Activated T-cell treated with anti-CD3 and anti-CD28 coated beads, Interleukin-2, amount 50 U/mL, for 72 hours (primary cell): ENCODE measurements around the gene EPHA8. TPM values are rescaled to one million over a fixed set of nuclear protein-coding genes. Genes with fewer than 3 reads are reported as not detected.

Experiments
- ATAC-seq, 2 donors: fragments of 150-1000 bp; cut with Tn5 transposase; replicated peaks in 1 of 2; 2 replicates each; pipeline ENCODE4 v1.10.0; 2021; ENCODE audit warnings: moderate library complexity in 2 of 2, mild to moderate bottlenecking in 1 of 2
- DNase-seq, 2 donors: peaks; one replicate each; pipeline ENCODE4 v3.0.0; 2021 to 2022; ENCODE audit warnings: mixed read lengths in 1 of 2
- H3K27ac Mint-ChIP-seq: one replicate; pipeline ENCODE4 v1.8.0; 2022; ENCODE audit warnings: mild to moderate bottlenecking, moderate library complexity, mixed read lengths
- H3K27me3 Mint-ChIP-seq: one replicate; pipeline ENCODE4 v1.8.0; 2022; ENCODE audit warnings: low read depth, mixed read lengths
- H3K36me3 Mint-ChIP-seq, 2 donors: one replicate each; pipeline ENCODE4 v1.8.0; 2022; ENCODE audit warnings: mixed read lengths in 2 of 2, mild to moderate bottlenecking in 1 of 2; ENCODE audit not compliant: insufficient read depth in 2 of 2
- H3K4me1 Mint-ChIP-seq: one replicate; pipeline ENCODE4 v1.8.0; 2022; ENCODE audit warnings: low read depth, mixed read lengths
- H3K4me3 Mint-ChIP-seq, 2 donors: one replicate each; pipeline ENCODE4 v1.8.0; 2022; ENCODE audit warnings: mild to moderate bottlenecking in 2 of 2, mixed read lengths in 2 of 2, moderate library complexity in 2 of 2
- H3K9me3 Mint-ChIP-seq, 2 donors: one replicate each; pipeline ENCODE4 v1.8.0; 2022; ENCODE audit warnings: mixed read lengths in 2 of 2
- total RNA-seq, 2 donors: library from RNA; stranded (reverse); gene quantifications; one replicate each; pipeline ENCODE4 v1.2.3, GENCODE V29; 2022

Gene EPHA8
- total RNA-seq, 2 donors from 2014 or later: not detected

DNA sequence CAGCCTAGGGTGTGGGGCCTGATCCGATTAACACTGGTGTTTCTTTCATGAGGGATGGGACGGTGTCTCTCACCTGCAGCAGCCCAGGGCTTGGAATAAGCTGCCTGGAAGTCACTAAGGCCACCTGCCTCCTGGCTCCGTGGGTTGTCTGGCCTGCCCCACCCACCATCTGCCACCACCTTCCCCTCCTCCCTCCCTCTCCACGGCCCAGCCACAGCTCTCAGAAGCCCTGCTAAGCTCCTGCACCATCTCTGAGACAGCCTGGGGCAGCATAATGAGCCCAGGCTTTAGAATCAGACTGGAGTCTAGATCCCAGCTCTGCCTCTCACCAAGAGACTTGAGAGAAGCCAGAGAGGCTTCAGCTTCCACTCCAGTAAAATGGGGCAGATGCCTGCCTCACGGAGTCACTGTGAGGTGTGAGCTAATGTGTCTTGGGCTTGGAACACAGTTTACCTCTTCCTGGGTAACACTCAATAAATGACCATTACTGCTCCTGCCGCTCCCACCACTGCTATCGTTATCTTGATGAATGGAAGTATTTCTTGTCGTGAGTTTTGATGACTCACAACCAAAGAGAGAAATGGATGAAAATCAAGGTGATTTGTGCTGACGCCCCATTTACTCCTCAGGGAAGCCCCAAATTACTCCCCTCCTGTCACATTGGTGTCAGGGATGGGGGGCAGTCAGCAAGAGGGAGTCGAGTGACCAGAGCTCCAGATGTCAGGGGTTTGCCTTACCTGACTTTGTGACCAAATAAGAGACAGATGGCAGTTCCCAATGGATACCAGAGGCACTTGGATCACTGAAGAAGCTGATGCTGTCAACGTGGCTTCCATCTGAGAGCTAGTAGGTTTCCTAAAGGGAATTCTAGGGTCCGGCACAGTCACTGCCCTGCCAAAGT, 49.6 kb downstream of the EPHA8 start:
- DNase-seq (no peak), ATAC-seq (no peak)
- Mint-ChIP-seq H3K9me3 (no peaks in the 10 kb centered on the region), H3K27ac (no peak overlapping the region), H3K4me1 (no peaks in the 10 kb centered on the region), H3K4me3 (no peak overlapping the region), H3K27me3 (peaks cover 46% of the 10 kb centered on the region), H3K36me3 (no peaks in the 10 kb centered on the region)

DNA sequence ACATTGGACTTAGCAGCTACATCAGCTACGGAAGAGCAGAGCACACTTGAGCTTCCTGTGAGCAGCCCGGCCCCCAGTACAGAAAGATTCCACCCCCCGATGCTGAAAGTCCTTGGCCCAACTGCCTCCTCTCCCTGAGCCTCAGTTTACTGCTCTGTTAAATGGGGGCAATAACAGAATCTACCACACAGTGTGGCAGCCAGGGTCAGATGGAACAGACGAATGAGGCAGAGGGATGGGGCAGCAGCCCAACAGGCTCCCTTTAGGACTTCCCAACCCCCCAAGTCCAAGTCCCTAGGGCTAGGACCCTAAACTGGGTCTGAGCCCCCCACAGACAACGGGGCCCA, 50.3 kb downstream of the EPHA8 start:
- Mint-ChIP-seq H3K36me3 (no peaks in the 10 kb centered on the region), H3K4me1 (no peaks in the 10 kb centered on the region), H3K27ac (no peak overlapping the region), H3K4me3 (no peak overlapping the region), H3K9me3 (no peaks in the 10 kb centered on the region), H3K27me3 (peaks cover 40% of the 10 kb centered on the region)
- ATAC-seq: no peak
- DNase-seq: no peak

- DNase-seq (no peak), ATAC-seq (no peak)
- Mint-ChIP-seq H3K27ac (no peak overlapping the region), H3K36me3 (no peaks in the 10 kb centered on the region), H3K27me3 (peaks cover 38% of the 10 kb centered on the region), H3K9me3 (no peaks in the 10 kb centered on the region), H3K4me3 (no peak overlapping the region), H3K4me1 (no peaks in the 10 kb centered on the region)
Observed at GRCh38 chr1:22613951-22614350, 50.7 kb downstream of the EPHA8 start.

GRCh38 chr1:22615886-22616285, 52.6 kb downstream of the EPHA8 start:
- no peaks in the 10 kb centered on the region for H3K4me1 Mint-ChIP-seq
- no peak overlapping the region for H3K27ac Mint-ChIP-seq
- peaks cover 43% of the 10 kb centered on the region for H3K27me3 Mint-ChIP-seq
- H3K9me3 Mint-ChIP-seq: no peaks in the 10 kb centered on the region
- no peak for DNase-seq
- H3K36me3 Mint-ChIP-seq: no peaks in the 10 kb centered on the region
- no peak overlapping the region for H3K4me3 Mint-ChIP-seq
- ATAC-seq: no peak

- no peaks in the 10 kb centered on the region for H3K4me1 Mint-ChIP-seq
- ATAC-seq (no peak), DNase-seq (no peak)
- peaks cover 36% of the 10 kb centered on the region for H3K27me3 Mint-ChIP-seq
- H3K9me3 Mint-ChIP-seq: no peaks in the 10 kb centered on the region
- no peak overlapping the region for H3K27ac Mint-ChIP-seq
- H3K36me3 Mint-ChIP-seq: no peaks in the 10 kb centered on the region
- H3K4me3 Mint-ChIP-seq: no peak overlapping the region
Observed at GRCh38 chr1:22616571-22616970, 53.3 kb downstream of the EPHA8 start.

DNA sequence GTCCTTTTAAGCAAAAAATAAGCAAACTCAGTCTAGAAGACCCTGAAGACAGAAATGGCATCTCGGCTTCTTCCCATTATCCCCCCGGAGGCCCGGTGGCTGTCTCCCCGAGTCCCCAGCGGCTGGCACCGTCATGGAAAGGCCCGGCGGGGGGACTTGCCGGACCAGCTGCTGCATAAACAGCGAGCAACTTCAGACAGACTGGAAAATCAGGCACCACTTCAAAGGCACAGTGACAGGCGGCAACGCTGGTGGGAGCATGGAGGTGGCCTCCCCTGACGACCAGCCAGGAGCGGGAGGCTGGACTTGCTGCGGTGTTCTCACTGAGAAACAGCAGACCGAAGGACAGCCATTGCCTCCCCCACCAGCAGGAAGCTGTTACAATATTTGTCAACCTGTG, 54.8 kb downstream of the EPHA8 start:
- no peaks in the 10 kb centered on the region for H3K36me3 Mint-ChIP-seq
- ATAC-seq (no peak), DNase-seq (no peak)
- H3K9me3 Mint-ChIP-seq: no peaks in the 10 kb centered on the region
- H3K27me3 Mint-ChIP-seq: peaks cover 40% of the 10 kb centered on the region
- no peak overlapping the region for H3K4me3 Mint-ChIP-seq
- no peaks in the 10 kb centered on the region for H3K4me1 Mint-ChIP-seq
- H3K27ac Mint-ChIP-seq: no peak overlapping the region

- ATAC-seq (no peak), DNase-seq (no peak)
- Mint-ChIP-seq H3K27ac (no peak overlapping the region), H3K36me3 (no peaks in the 10 kb centered on the region), H3K9me3 (no peaks in the 10 kb centered on the region), H3K4me3 (no peak overlapping the region), H3K27me3 (peaks cover 38% of the 10 kb centered on the region), H3K4me1 (no peaks in the 10 kb centered on the region)
Observed at GRCh38 chr1:22619252-22619651, 56.0 kb downstream of the EPHA8 start.

DNA sequence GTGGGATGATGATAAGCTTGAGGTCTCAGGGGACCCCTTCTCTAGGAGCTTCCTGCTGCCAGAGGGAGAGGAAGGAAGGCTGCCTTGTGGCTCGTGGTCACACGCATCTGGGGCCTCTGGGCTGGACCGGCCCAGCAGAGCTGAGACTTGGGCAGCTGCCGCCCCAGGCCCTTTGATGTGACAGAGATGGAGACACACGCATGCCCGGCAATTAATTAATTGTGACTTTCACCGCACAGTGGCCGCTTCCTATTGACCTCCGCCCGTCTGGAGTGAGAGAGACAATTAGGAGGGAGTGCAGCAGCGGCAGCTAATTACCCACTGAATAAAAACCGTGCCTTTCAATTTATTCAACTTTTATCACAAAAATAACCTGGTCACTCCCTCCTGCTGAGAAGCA, 56.5 kb downstream of the EPHA8 start:
- Mint-ChIP-seq H3K27ac (no peak overlapping the region), H3K4me1 (no peaks in the 10 kb centered on the region), H3K36me3 (no peaks in the 10 kb centered on the region), H3K27me3 (peaks cover 32% of the 10 kb centered on the region), H3K9me3 (no peaks in the 10 kb centered on the region), H3K4me3 (no peak overlapping the region)
- ATAC-seq (no peak), DNase-seq (no peak)

DNA sequence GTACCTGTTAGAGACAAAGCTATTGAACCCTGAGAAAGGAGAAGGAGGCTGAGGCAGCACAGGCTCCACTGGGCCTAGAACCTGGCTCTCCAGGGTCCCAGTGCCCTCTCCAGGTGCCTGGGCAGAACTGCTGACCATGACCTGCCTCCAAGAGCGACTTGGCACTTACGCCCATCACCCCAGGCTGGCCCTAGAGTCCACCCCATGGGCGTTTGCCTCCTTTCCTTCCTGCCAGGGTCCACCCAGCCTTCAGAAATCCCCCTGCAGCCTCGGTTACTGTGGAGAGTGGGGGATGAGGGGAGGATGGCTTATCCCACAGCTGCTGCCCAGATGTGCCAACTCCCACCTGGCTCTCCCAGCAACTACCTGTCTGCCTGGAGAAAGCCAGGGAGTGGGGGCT, 58.5 kb downstream of the EPHA8 start:
- H3K27ac Mint-ChIP-seq: no peak overlapping the region
- H3K4me1 Mint-ChIP-seq: no peaks in the 10 kb centered on the region
- no peaks in the 10 kb centered on the region for H3K36me3 Mint-ChIP-seq
- ATAC-seq (no peak), DNase-seq (no peak)
- H3K4me3 Mint-ChIP-seq: no peak overlapping the region
- H3K27me3 Mint-ChIP-seq: peaks cover 24% of the 10 kb centered on the region
- H3K9me3 Mint-ChIP-seq: no peaks in the 10 kb centered on the region

GRCh38 chr1:22625262-22625925, 62.1 kb downstream of the EPHA8 start:
- H3K27me3 Mint-ChIP-seq: peaks cover 29% of the 10 kb centered on the region
- H3K9me3 Mint-ChIP-seq: no peaks in the 10 kb centered on the region
- H3K36me3 Mint-ChIP-seq: no peaks in the 10 kb centered on the region
- no peak overlapping the region for H3K4me3 Mint-ChIP-seq
- no peak overlapping the region for H3K27ac Mint-ChIP-seq
- H3K4me1 Mint-ChIP-seq: no peaks in the 10 kb centered on the region
- no peak for DNase-seq
- no peak for ATAC-seq

DNA sequence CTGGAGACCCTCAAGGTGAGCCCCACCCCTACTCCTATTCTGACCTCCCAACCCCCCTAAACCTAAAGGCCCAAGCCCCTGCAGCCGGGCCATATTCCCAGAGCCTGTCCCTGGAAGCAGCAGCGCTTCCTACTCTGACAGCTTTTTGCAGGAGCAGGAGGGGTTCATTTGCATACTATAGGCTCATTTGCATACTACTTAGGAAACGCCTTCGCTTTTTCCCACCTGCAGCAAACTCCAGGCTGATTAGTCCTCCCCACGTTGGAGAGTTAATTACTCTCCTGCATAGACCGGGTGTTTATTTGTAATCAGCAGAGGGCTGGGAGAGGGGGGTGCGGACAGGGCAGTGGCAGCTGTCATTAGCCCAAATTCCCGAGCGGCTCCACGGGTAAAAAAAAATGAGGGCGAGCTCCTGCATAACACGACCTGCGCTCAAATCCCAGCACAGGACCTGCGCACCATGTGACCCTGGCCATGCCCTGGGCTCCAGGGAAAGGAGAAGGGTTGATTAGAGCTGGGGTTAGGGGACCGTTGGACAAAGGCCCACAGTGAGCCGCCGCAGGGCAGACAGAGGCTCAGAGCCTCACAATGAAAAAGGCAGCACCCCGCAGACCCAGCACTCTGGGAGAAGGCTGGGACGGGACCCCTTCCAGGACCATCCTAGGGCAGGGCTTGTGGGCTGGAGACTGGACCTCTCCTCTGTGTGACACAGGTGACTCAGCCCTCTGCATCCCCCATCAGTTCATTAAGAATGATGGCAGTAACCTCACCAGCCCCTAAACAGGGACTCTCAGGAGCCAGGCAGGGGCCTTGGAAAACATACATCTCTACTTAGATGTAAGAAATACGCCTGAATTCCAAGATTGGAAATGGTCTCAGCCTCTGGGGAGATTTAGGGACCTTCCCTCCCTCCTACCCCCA, 63.2 kb downstream of the EPHA8 start:
- ATAC-seq: no peak
- DNase-seq: no peak
- H3K9me3 Mint-ChIP-seq: no peaks in the 10 kb centered on the region
- no peak overlapping the region for H3K27ac Mint-ChIP-seq
- no peaks in the 10 kb centered on the region for H3K36me3 Mint-ChIP-seq
- no peak overlapping the region for H3K4me3 Mint-ChIP-seq
- H3K4me1 Mint-ChIP-seq: no peaks in the 10 kb centered on the region
- H3K27me3 Mint-ChIP-seq: peaks cover 32% of the 10 kb centered on the region

- Mint-ChIP-seq H3K4me1 (no peaks in the 10 kb centered on the region), H3K27ac (no peak overlapping the region), H3K27me3 (peaks cover 40% of the 10 kb centered on the region), H3K9me3 (no peaks in the 10 kb centered on the region), H3K4me3 (no peak overlapping the region), H3K36me3 (no peaks in the 10 kb centered on the region)
- DNase-seq (no peak), ATAC-seq (no peak)
Observed at GRCh38 chr1:22627331-22627730, 64.0 kb downstream of the EPHA8 start.
